Measurements from ENCODE around the gene ERC2.
"Not testable (repeated sequence)": the region's sequence is repeated elsewhere in the genome, so short reads cannot be mapped to it uniquely, and the experiment has no call there.

ERC2 gene

GRCh38 chr3:56275120-56275519 lies 193.1 kb downstream of the ERC2 start:
- DNase-seq, result no peak
- no peak for TF ChIP-seq CTCF (IDR thresholded peaks at IDR 0.05; ENCODE audit: low read depth, low read length)
- no peaks in the 10 kb centered on the region for H3K36me3 ChIP-seq

GRCh38 chr3:56269755-56270535 lies 198.3 kb downstream of the ERC2 start:
- no peak for TF ChIP-seq CTCF (IDR thresholded peaks at IDR 0.05; ENCODE audit: low read depth, low read length)
- H3K27me3 ChIP-seq, result no peaks in the 10 kb centered on the region
- no peaks in the 10 kb centered on the region for H3K4me1 ChIP-seq
- no peak overlapping the region for H3K4me3 ChIP-seq (ENCODE audit: low read depth, low read length)
- no peaks in the 10 kb centered on the region for H3K36me3 ChIP-seq
- no peak for DNase-seq
- H3K9me3 ChIP-seq, result no peaks in the 10 kb centered on the region

More at GRCh38 chr3:56275120-56275519, 193.1 kb downstream of the ERC2 start:
- H3K4me1 ChIP-seq, result no peaks in the 10 kb centered on the region
- no peaks in the 10 kb centered on the region for H3K27me3 ChIP-seq
- H3K4me3 ChIP-seq (ENCODE audit: low read depth, low read length), result no peak overlapping the region
- no peaks in the 10 kb centered on the region for H3K9me3 ChIP-seq

- DNase-seq, result no peak
- Histone ChIP-seq H3K4me3 (ENCODE audit: low read depth, low read length) (no peak overlapping the region), H3K27me3 (no peaks in the 10 kb centered on the region), H3K9me3 (no peaks in the 10 kb centered on the region), H3K36me3 (no peaks in the 10 kb centered on the region), H3K4me1 (no peaks in the 10 kb centered on the region)
- no peak for TF ChIP-seq CTCF (IDR thresholded peaks at IDR 0.05; ENCODE audit: low read depth, low read length)
These were observed 199.5 kb downstream of the ERC2 start for GRCh38 chr3:56268616-56269383.

GRCh38 chr3:56261852-56262251 lies 206.4 kb downstream of the ERC2 start:
- H3K27me3 ChIP-seq; H3K4me3 ChIP-seq (ENCODE audit: low read depth, low read length); DNase-seq; H3K4me1 ChIP-seq; H3K36me3 ChIP-seq; H3K9me3 ChIP-seq: not testable (repeated sequence)

GRCh38 chr3:56260262-56260661 lies 208.0 kb downstream of the ERC2 start:
- TF ChIP-seq CTCF (IDR thresholded peaks at IDR 0.05; ENCODE audit: low read depth, low read length), result no peak
- Histone ChIP-seq H3K4me1 (no peaks in the 10 kb centered on the region), H3K9me3 (no peaks in the 10 kb centered on the region), H3K27me3 (no peaks in the 10 kb centered on the region), H3K4me3 (ENCODE audit: low read depth, low read length) (no peak overlapping the region), H3K36me3 (no peaks in the 10 kb centered on the region)
- DNase-seq, result no peak

- H3K9me3 ChIP-seq, result no peaks in the 10 kb centered on the region
- no peak overlapping the region for H3K4me3 ChIP-seq (ENCODE audit: low read depth, low read length)
- H3K4me1 ChIP-seq, result no peaks in the 10 kb centered on the region
- no peaks in the 10 kb centered on the region for H3K27me3 ChIP-seq
- TF ChIP-seq CTCF (IDR thresholded peaks at IDR 0.05; ENCODE audit: low read depth, low read length), result no peak
- DNase-seq, result no peak
- no peaks in the 10 kb centered on the region for H3K36me3 ChIP-seq
These were observed 210.4 kb downstream of the ERC2 start for GRCh38 chr3:56257826-56258225.
